ENCODE data around the gene ARSK. TPM values are rescaled to one million over a fixed set of nuclear protein-coding genes. Genes with fewer than 3 reads are reported as not detected.
"Not testable (repeated sequence)": the region's sequence is repeated elsewhere in the genome, so short reads cannot be mapped to it uniquely, and the experiment has no call there.

Gene ARSK
- total and polyA plus RNA-seq, 2 of the 13 experiments (the other 11 are each of a cell fraction or from before 2014, with no cell fraction given) = 7.9 TPM

GRCh38 chr5:95646226-95646568 lies 91.3 kb downstream of the ARSK start:
- 0 out of 2 replicates have a peak, but pooled peaks have one; percentile 11 for TF ChIP-seq ZBTB2 (CRISPR knock-in tag; IDR thresholded peaks at IDR 0.05; ENCODE audit: low read depth)
- 0 out of 2 replicates have a peak, but pooled peaks have one; percentile 7 for TF ChIP-seq ZNF552 (CRISPR knock-in tag; IDR thresholded peaks at IDR 0.05; ENCODE audit: borderline replicate concordance)
- 0 out of 2 replicates have a peak, but pooled peaks have one; percentile 2 for TF ChIP-seq ZNF280B (CRISPR knock-in tag; IDR thresholded peaks at IDR 0.05; ENCODE audit: borderline replicate concordance)
- TF ChIP-seq DZIP1 (CRISPR knock-in tag; IDR thresholded peaks at IDR 0.05) = 0 out of 2 replicates have a peak, but pooled peaks have one; percentile 17
- not testable (repeated sequence) for H3K79me2 ChIP-seq (ENCODE audit: insufficient read depth, low read length); H3K9me3 ChIP-seq (ENCODE audit: low read length); ATAC-seq; H2AFZ ChIP-seq (ENCODE audit: low read length); H4K20me1 ChIP-seq (ENCODE audit: insufficient read depth, low read length); H3K27me3 ChIP-seq (ENCODE audit: control insufficient read depth in 1 of 2, insufficient read depth in 2 of 2, low read length in 2 of 2); H3K36me3 ChIP-seq (replicated peaks in 1 of 2; ENCODE audit: control insufficient read depth in 1 of 2, insufficient read depth in 2 of 2, low read length in 2 of 2); H3K9ac ChIP-seq (ENCODE audit: insufficient read depth, low read depth, low read length); DNase-seq (ENCODE audit: low spot score); FAIRE-seq; BruUV-seq (replicated peaks)
- CTCF ChIA-PET (ENCODE audit: low intra/inter-chr PET ratio, low total read pairs) = interaction anchor here (3.0 kb wide), 1 partner anchor 201 kb away, joined by 11 read pairs; no protein-coding TSS in a partner anchor
- POLR2A ChIA-PET = interaction anchor here (0.7 to 1.9 kb wide), 22 partner anchors 8 to 1162 kb away, joined by 3 to 31 read pairs (median 4); partner anchors contain the start of genes ARSK, ERAP1, GLRX and RHOBTB3
- intact Hi-C loops (cut with micrococcal nuclease; ENCODE audit: unreplicated experiment) (loop anchor here (5.0 to 10.0 kb wide), 4 partner anchors 86 to 949 kb away; partner anchors contain the start of genes ARSK, RHOBTB3 and SKIC3), in situ Hi-C loops (cut with HindIII; ENCODE audit: extremely low pct_ligation_motif_present, low pct_unique_long_range_greater_than_20kb) (loop anchor here (25.0 kb wide), 1 partner anchor 691 kb away; no protein-coding TSS in a partner anchor)
- H3K4me3 ChIP-seq (replicated peaks in 1 of 3; ENCODE audit: insufficient read depth in 1 of 3, low read depth in 2 of 3, low read length in 3 of 3) = peak overlapping the region in 1 of 3 experiments; percentile 55; a peak in 1 of 6 replicates
- H3K4me1 ChIP-seq (ENCODE audit: insufficient read depth, low read length) = peaks cover 61% of the 10 kb centered on the region
- 68% methylated on average over 17 of the region's 17 CpGs for WGBS (ENCODE audit: low lambda C conversion rate)
- H3K27ac ChIP-seq (ENCODE audit: extremely low read length, insufficient read depth, low read length) = peak overlapping the region; percentile 15
- peak overlapping the region; percentile 46 for H3K4me2 ChIP-seq (ENCODE audit: low read depth, low read length)

All from HepG2 (cell line).